M059J (cell line): ENCODE results near the gene ITGB1. TPM values are rescaled to one million over a fixed set of nuclear protein-coding genes. Genes with fewer than 3 reads are reported as not detected.
"Not testable (repeated sequence)": the region's sequence is repeated elsewhere in the genome, so short reads cannot be mapped to it uniquely, and the experiment has no call there.

Source experiments
- DNase-seq: peaks from one replicate; pipeline ENCODE4 v3.0.0-alpha.2; 2012; ENCODE audit warnings: low read depth
- total RNA-seq: library from RNA; depleted of rRNA; stranded (reverse); fragments of >200 nt; shearing (Covaris generic); gene quantifications from 2 replicates; pipeline ENCODE4 v1.2.3, GENCODE V29; 2014

ITGB1 gene
- total RNA-seq, 1 experiment from 2014 or later: 855 TPM

GRCh38 chr10:32980558-32981468 is 22.8 kb upstream of the ITGB1 start:
- DNase-seq: peak; percentile 96

- DNase-seq: no peak
Observed at GRCh38 chr10:32980242-32980557, 22.2 kb upstream of the ITGB1 start.

GRCh38 chr10:32979719-32980118 is 21.7 kb upstream of the ITGB1 start:
- DNase-seq: not testable (repeated sequence)

DNA sequence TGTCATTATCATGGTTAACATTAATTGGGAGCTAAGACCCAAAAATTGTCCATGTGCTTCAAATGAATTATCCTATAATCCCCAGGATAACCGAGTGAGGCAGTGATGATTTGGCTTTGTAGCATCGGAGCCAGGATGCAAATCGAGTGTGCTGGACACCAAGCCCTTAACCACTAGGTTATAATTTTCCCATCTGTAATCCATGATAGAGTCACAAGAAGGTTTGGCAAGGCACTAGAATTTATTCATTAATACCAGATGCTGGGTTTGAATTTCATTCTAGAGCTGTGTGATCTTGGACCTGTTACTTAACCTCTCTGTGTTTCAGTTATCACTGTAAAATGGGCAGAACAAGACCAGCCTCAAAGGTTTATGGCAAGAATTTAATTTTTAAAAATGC is 21.0 kb upstream of the ITGB1 start:
- DNase-seq: no peak

DNA sequence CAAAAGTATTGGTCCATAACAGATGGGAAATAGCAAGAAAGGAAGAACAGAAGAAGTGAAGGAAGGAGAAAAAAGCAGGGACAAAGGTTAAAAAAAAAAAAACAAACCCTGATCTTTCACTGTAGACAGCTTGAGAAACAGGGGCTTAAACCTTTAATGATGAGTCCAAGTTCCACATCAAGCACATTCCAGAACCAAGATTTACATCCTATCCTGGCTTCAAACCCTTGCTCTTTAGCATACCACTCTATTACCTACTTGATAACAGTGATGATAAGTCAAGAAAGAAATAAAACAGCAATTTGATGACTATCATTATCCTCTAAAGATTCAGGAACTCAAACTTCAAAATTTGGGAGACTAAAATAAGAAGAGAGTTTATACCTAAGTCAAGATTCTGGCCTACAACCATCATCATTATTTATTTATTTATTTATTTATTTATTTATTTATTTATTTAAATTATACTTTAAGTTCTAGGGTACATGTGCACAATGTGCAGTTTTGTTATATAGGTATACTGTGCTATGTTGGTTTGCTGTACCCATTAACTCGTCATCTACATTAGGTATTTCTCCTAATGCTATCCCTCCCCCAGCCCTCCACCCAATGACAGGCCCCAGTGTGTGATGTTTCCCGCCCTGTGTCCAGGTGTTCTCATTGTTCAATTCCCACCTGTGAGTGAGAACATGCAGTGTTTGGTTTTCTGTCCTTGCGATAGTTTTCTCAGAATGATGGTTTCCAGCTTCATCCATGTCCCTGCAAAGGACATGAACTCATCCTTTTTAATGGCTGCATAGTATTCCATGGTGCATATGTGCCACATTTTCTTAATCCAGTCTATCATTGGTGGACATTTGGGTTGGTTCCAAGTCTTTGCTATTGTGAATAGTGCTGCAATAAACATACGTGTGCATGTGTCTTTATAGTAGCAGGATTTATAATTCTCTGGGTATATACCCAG is 20.1 kb upstream of the ITGB1 start:
- not testable (repeated sequence) for DNase-seq

DNA sequence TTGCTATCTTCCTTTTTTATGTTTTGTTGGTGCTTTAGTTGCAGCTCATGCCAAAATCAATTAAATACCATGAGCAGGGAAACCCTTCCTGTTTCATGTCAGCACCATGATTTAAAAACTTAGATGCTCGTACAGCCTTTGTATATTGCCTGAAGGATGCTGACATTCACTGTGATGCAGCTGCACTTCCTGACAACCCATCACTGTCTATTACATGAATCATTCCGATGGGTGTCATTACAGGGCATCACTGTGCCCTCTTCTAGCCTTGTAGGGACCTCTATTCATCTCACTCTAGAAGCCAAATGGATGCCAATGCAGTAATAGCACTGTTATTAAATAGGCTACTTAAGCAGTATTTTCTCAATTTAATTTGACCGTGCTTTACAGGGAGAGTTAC is 18.3 kb upstream of the ITGB1 start:
- DNase-seq: no peak

GRCh38 chr10:32972929-32973328 is 14.9 kb upstream of the ITGB1 start:
- no peak for DNase-seq

GRCh38 chr10:32972460-32972859 is 14.4 kb upstream of the ITGB1 start:
- no peak for DNase-seq

GRCh38 chr10:32971536-32972091 is 13.6 kb upstream of the ITGB1 start:
- peak; percentile 58 for DNase-seq

- no peak for DNase-seq
Observed at GRCh38 chr10:32970910-32971309, 12.9 kb upstream of the ITGB1 start.

DNA sequence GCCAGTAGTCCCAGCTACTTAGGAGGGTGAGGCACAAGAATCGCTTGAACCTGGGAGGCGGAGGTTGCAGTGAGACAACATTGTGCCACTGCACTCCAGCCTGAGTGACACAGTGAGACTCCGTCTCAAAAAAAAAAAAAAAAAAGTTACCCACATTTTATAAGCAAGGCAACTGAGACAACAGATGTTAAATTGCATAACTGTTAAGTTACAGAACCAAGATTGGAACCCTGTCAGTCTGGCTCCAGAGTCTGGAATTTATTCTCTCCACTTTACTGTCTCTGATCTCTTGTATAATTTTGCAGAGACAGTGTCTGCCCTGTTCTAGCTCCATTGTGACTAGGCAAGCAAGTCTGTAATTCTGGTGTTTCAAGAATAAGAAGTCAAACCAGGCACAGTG is 6.2 kb upstream of the ITGB1 start:
- DNase-seq: no peak

DNA sequence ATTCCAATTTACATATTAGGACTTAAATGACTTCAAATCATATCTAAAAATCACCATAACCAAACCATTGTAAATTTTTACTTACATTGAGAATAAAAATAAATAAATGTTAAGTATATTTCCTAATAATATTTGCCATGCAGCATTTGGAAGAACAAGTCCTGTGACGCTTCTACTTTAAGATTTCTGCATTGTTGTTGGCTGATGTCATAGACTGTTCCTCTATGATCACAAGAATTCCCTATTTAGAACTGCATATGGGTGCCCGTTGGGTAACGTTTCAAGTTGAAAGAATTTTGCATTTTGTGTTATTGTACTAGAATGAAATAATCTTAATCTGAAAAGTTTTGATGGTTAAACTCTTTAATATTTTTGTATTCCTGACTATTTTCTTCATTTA is 5.1 kb upstream of the ITGB1 start:
- DNase-seq: peak; percentile 51

DNA sequence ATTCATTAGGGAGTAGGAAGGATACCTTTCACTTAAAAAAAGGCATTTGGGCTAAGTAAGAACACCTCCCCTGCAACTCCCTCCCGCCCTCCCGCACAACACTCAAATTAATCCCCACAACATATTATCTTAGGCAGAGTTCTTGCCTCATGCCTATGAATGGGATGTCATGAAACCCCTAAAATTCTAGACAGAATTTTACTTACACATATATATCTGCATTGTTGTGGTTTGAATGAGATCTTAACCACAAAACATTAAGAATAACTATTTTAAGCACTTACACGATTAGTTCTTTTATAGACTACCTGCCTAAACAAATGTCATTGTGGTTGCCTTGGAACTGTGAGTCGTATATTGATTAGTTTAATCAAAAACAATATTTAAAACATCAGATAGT is 4.5 kb upstream of the ITGB1 start:
- no peak for DNase-seq

GRCh38 chr10:32961895-32962369 is 3.9 kb upstream of the ITGB1 start:
- DNase-seq: peak; percentile 83

- DNase-seq: no peak
Observed at GRCh38 chr10:32961343-32961894, 3.4 kb upstream of the ITGB1 start.

DNA sequence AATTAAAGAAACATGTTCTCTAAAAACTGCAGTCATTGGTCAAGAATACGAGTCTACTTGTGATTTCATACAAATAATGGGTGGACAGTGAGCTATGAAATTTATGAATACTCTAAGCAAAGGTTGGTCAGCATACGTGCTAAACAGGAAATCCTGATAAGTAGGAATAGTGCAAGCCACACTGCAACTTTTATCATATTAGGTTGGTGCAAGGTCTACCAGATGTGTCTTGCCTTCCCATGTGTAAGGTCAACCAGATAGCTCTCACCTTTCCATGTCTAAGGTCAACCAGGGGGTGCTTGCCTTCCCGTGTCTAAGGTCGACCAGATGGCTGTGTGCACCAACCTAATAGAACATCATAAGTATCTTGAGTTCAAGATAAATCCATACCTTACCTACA is 2.0 kb upstream of the ITGB1 start:
- DNase-seq: no peak

GRCh38 chr10:32959006-32959920 is 1.2 kb upstream of the ITGB1 start:
- DNase-seq: no peak

DNA sequence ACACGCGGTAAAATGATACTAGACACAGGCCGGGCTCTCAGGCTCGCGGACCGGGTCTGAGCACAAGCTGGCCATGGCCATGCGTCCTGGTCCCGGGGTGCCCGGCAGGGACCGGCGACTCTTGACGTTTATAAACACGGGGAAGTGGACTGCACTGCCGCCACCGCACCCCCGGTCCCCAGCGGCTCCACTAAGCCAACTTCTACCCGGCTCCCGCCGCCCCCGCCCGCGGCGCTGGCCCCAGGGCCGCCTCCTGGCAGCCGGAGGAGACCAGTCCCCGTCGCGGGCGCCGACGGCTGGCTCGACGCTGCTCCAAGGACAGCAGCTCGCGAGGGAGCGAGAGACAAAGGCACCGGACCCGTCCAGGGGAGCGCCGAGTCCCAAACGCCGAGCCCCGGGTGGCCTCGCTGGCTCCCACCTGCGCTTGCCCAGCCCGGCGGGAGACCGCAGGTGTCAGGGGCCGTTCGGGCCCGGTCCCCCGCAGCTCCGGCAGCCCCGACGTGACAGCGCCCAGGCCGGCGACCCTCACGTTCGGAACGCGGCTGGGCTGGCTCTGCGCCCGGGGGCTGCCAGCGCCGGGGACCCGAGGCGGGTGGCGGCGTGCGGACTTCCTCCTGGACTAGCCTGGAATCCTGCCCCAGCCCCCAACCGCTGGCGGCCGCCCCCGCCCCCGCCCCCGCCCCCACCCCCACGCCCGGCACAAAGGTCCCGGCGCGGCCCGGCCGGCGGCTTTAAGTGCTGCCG is 517 bp downstream of the ITGB1 start:
- no peak for DNase-seq

DNA sequence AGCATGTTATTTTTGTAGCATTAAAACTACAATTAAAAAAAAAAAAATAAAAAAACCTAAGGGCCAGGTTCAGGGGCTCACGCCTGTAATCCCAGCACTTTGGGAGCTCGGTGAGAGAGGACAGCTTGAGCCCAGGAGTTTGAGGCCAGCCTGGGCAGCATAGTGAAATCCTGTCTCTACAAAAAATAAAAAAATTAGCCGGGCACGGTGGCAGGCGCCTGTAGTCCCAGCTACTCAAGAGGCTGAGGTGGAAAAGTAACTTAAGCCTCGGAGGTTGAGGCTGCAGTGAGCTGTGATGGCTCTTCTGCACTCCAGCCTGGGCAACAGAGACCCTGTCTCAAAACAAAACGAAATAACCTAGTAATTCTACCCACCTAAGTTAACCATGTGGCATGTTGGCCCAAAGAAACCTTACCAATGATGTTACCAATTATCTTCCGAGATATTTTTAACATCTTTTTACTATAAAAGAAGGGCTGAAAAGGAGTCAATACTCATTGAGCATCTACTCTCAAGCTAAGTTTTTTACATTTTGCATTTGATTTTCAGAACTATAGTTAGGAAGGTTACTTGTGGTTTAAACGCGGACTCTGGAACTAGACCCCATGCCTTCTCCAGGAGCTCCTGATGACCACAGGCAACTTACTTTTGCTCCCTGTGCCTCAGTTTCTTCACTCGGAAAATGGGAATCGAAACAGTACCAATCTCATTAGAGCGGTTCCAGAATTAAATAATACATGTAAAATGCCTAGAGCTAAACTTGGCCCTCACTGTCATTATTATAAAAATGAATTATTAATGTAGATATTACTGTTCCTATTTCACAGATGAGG is 1.4 kb downstream of the ITGB1 start:
- DNase-seq: no peak
